HG03095 (cell line): ENCODE results near the gene ABCA2.

ENCODE experiments used
- ATAC-seq: cut with Tn5 transposase; IDR thresholded peaks from one replicate; pipeline ENCODE4 v1.9.1; 2021; ENCODE audit warnings: moderate library complexity; ENCODE audit not compliant: unreplicated experiment

The ABCA2 gene

GRCh38 chr9:137030538-137031527, 2.8 kb upstream of the ABCA2 start:
- ATAC-seq: no peak

- ATAC-seq: no peak
These were observed 2.0 kb upstream of the ABCA2 start for GRCh38 chr9:137030006-137030405.

- no peak for ATAC-seq
These were observed 1.3 kb upstream of the ABCA2 start for GRCh38 chr9:137029058-137029936.

DNA sequence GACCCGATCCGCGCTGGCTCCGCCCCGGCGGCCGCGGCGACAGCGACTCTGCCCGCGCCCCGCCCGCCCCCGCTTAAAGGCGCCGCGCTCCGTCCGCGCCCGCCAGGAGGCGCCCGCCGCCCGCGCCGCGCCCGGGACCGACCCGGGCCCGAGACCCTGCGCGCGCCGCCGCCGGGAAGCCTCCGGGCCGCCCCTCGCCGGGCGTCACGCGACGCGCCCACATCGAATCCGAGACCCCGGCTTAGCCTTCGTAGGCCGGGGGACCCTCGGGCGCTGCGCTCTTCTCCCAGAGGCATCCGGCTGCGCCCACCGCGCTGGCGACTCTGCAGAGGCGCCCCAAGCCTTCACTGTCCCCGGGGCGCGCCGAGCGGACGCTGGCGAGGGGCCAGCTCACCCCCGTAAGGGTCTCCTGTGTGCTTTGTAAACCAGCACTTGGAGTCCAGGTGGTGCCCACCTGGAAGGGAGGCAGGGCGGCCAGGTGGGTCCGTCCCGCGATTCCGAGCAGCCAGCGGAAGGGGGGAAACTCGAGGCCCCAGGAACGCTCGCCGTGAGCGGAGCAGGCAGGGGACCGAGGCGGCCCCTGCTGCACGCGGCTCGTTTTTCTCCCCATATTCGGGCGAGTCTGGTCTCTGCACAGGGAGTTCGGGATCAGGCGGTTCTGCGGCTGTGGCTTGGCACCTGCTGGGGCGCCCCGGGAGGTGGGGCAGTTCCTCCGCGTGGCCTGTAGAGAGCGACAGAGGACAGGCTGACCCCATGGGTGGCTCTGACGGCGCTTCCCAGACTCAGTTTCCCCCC, 423 bp upstream of the ABCA2 start:
- ATAC-seq: no peak

DNA sequence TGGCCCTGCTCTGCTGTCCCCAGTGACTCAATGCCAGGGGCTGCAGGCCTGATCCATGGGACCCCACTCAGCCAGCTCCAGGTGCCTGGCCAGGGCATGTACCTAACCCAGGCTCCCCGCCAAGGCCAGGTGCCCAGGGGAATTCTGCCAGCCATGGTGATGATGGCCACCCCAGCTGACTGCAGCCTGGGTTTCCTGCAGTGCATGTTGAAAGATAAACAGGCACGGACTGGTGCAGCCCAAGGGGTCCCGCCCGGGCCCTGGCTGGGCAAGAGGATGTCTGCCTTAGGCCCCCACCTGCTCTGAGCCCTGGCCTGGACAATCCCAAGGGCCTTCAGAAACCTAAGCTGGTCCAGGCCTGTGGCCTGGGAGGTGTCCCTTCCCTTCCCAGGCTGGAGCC, 1.2 kb downstream of the ABCA2 start:
- ATAC-seq: no peak

DNA sequence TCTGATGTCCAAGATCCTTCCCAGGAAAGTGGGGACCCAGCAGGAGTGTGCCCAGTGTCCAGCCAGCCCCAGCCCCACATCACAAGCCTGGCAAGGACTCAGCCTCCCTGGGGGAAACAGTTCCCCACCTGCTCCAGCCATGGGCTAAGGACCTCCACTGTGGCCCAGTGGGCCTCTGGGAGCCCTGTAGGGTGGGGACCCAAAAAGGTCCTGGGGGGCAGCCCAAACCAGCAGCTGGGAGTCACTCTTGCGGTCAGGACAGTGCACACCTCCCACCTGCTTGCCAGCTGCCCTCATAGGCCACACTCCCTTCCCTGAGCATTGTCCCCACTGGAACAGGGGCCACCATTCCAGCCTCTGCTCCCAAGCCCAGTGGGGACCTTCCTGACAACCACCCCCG, 1.7 kb downstream of the ABCA2 start:
- no peak for ATAC-seq

GRCh38 chr9:137025517-137025966, 2.5 kb downstream of the ABCA2 start:
- ATAC-seq: no peak

DNA sequence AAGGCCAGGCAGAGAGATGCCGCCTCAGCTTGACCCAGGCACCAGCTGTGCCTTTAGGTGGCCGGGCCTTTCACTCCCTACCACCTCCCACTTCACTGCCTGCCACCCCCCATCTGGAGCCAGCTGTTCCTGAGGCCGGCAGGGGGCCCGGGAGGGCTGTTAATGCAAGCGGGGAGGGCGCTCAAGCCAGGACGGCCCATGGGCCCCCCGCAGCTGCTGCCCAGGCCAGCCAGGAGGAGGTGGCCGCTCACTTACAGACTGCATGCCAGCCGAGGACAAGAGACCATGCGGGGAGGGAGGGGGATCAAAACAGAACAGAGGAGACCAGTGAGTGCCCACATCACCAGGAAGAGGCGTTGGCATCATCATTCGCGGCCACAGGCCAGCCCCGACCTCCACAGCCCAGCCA, 4.5 kb downstream of the ABCA2 start:
- no peak for ATAC-seq

DNA sequence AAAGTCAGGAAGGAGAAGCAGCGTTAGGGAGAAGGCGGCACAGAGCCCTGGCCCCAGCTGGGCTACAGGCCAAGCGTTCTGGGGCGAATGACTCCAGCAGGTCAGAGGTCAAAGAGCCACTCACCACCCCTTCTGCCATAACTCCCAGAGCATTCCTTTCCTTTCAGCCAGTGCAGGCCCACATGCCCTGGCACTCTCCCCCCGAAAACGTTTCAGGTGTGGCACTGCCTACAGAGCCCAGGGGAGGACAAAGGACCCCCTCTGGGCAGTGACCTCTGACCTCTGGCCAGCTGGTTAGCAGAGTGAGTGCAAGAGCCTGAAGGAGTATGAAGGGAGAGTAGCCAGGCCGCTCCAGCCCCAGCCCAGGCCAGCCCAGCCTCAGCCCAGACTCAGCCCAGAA, 4.9 kb downstream of the ABCA2 start:
- no peak for ATAC-seq

DNA sequence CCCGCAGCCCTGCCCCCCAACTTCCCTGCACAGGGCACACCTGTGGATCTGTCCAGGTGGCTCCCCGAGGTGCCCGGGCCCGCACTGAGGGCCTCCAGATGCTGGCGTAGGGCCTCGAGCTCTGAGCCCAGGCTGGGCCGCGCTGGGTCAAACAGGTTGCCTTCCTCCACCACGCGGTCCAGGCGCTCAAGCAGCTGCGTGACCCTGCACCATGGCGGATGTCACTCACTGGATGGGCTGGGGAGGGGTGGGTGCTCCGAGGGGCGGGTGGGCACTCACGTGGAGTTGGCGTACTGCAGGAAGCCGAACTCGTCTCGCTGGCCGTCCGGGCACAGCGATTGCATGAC, 5.4 kb downstream of the ABCA2 start:
- ATAC-seq: no peak

DNA sequence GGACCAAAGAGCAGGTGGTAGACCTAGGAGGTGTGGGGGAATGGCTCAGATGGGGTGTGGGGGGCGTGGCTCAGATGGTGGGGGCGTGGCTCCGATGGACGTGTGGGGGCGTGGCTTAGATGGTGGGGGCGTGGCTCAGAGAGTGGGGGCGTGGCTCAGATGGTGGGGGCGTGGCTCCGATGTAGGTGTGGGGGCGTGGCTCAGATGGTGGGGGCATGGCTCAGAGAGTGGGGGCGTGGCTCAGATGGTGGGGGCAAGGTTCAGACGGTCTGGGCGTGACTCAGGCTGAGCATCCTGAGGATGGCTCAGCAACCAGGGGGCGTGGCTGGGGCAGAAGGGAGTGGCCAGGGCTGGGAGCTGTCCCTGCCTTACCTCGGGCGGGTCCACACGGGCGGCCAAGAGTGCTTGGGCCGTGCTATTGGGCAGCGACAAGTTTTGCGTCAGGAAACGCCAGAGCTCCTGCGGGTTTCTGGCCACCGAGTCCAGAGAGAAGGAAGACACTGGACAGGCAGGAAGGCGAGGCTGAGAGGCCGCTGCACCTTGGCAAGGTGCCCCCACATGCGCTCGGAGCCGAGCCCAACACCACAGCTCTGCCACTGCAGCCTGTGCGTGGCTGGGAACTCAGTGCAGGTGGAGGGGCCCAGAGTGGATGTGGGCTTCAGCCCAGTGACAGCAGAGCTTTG, 5.9 kb downstream of the ABCA2 start:
- ATAC-seq: no peak

DNA sequence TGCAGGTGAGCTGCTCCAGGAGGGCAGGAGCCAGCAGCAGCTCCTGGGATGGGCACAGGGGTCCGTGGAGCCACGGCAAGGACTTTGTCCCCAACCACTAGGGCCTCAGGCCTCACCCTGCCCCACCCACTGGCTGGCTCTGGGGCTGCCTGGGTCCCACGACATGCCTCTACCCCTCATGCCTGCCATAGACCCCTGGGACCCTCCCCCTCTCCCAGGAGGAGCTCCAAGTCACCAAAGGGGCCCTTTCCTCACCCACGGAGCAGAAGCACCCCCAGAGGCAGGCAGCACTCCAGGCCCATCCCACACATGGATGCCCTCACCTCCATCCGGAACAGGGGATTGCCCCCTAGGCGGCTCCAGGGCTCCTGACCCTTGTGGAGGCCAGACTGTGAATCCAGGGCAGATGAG, 6.5 kb downstream of the ABCA2 start:
- no peak for ATAC-seq

DNA sequence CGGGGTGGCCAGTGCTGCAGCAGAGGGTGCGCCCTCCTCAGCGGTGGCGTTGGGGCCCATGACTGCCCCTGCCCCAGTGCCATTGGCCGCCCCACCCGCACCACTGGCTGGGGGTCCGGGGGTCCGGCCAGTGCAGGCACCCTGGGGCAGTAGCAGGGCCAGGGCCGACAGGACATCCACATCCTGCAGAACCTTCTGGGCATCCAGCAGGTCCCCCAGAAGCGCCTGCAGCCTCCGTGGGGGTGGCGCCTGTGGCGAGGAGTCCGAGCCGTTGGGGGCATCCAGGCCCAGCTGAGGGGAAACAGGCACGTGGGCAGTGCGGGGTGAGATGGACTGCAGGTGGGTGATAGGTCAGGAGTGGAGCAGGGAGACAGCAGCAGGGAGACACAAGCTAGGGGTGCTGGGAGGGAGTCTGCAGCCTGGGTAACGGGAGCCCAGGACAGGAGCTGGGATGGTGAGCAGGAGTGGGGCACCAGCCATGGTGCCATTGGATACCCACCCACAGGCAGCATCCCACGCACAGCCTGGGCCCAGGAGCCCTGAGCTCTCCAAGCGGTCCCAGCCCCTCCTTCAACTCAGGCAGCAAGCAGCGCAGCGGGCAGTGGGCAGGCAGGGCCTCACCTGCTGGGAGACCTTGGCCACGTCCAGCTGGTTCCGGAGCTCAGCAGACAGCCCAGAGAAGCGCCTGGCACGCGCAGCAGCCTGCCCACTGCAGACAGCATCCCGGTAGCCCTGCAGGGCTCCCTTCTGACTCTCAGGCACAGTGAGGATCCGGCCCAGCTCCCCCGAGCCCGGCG, 7.1 kb downstream of the ABCA2 start:
- no peak for ATAC-seq

GRCh38 chr9:137019891-137020683, 8.0 kb downstream of the ABCA2 start:
- ATAC-seq: no peak

- ATAC-seq: no peak
These were observed 9.1 kb downstream of the ABCA2 start for GRCh38 chr9:137018761-137019559.

DNA sequence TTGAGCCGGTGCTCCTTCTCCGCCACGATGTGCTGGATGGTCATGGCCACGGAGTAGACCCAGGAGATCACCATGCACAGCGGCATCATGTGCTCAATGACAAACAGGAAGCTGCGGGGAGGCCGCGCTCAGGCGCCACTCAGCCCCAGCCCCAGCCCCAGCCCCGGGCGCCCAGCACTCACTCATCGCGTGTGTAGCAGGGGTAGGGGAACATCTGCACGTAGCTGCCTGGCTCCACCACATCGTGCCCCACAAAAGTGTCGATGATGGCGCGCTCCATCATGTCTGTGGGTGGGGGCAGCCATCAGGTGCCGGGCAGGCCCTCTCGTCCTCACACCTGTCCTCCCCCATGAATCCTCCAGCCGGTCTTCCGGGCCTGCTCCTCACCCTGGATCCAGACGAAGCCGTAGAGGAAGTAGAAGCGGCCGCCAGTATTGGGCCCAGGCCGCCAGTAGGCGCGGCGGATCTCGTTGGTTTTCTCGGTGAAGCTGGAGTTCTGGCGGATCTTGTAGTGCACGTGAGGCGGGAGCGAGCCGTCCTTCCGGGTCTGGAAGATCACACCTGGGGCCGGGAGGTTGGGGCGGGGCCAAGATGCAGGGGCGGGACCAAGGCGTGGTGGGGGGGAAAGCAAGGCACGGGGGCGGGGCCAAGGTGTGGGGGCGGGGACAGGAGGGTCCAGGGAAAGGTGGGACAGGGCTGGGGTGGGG, 10.1 kb downstream of the ABCA2 start:
- no peak for ATAC-seq

GRCh38 chr9:137017071-137017470, 11.0 kb downstream of the ABCA2 start:
- no peak for ATAC-seq
